GM12873 (cell line): ENCODE measurements around the gene EXOC8.

Experiments
- TF ChIP-seq, protein P1 (sequence below): IDR thresholded peaks from 2 replicates; pipeline ENCODE4 v1.5.1; 2012; ENCODE audit warnings: low read depth, mild to moderate bottlenecking, moderate library complexity, low read length, control low read depth; ENCODE audit not compliant: insufficient read depth; ENCODE audit errors: missing control alignments

EXOC8 gene

DNA sequence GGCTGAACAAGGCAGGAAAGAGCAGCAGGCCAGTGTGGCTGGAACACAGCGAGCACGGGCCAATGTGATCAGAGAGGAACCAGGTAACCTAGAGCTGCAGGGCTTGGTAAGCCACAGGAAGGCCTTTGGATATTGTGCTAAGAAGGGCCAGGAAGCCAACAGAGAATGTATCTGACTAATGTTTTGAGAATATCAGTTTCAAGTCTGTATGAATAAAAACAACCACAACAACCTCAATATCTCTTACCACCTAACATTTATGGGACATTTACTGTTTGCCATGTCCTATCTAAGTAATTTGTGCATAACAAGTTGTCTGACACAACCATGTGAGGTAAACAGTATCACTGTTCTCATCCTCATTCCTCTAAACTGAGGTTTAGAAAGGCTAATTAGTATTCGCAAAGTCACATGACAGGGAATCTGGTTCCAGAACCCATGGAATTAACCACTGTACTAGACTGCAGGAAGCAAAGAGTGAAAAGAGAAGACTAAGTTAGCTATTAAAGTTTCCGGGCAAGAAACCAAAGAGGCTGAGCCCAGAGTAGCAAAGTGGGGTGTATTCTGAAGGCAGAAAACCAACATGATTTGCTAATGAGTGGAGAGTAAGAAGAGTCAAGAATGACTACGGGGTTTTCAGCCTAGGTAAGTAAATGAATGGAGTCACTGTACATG lies 39.4 kb upstream of the EXOC8 start:
- TF ChIP-seq, protein P1, sequence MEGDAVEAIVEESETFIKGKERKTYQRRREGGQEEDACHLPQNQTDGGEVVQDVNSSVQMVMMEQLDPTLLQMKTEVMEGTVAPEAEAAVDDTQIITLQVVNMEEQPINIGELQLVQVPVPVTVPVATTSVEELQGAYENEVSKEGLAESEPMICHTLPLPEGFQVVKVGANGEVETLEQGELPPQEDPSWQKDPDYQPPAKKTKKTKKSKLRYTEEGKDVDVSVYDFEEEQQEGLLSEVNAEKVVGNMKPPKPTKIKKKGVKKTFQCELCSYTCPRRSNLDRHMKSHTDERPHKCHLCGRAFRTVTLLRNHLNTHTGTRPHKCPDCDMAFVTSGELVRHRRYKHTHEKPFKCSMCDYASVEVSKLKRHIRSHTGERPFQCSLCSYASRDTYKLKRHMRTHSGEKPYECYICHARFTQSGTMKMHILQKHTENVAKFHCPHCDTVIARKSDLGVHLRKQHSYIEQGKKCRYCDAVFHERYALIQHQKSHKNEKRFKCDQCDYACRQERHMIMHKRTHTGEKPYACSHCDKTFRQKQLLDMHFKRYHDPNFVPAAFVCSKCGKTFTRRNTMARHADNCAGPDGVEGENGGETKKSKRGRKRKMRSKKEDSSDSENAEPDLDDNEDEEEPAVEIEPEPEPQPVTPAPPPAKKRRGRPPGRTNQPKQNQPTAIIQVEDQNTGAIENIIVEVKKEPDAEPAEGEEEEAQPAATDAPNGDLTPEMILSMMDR = no peak

DNA sequence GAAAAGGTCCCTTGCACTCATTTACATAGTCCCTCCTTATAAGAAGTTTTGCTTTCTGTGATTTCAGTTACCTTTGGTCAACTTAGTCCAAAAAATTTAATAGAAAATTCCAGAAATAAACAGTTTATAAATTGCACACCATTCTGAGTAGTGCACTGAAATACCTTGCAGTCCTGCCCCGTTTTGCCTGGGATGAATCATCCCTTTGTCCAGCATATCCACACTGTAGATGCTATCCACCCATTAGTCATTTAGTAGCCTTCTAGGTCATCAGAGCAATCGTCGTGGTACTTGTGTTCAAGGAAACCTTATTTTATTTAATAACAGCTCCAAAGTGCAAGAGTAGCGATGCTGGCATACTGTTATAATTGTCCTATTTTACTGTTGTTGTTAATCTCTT lies 38.4 kb upstream of the EXOC8 start:
- TF ChIP-seq, protein P1 = no peak

DNA sequence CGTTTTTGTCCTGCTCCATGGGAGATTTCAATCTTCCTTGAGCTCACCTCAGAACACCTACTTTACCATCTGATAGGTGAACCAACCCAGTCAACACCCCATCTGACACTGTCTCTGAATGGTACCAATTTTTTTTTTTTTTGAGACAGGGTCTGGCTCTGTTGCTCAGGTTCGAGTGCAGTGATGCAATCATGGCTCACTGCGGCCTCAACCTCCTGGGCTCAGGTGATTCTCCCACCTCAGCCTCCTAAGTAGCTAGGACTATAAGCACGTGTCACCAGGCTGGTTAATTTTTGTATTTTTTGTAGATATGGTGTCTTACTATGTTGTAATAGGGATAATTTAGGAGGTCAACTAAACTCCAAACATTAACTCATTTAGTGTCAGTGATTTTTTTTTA lies 36.7 kb upstream of the EXOC8 start:
- TF ChIP-seq, protein P1 = no peak

DNA sequence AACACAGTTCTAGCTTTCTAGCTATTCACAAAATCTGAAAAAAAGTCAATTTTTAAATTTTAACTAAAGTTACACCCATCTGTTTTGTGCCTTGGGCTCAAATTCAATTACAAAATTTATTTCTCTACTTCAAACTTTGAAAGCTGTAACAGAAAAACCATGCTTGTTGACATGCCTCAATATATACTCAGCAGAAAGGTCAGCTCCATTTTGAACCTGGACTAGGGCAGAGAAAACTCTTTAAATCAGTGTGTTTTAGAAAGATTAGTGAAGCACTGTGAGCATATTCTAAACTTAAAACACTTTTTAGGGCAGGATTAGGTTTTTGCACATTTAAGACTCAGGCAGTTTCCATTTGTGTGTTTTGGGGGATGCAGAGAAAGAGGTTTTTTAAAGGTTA lies 34.8 kb upstream of the EXOC8 start:
- TF ChIP-seq, protein P1 = no peak

DNA sequence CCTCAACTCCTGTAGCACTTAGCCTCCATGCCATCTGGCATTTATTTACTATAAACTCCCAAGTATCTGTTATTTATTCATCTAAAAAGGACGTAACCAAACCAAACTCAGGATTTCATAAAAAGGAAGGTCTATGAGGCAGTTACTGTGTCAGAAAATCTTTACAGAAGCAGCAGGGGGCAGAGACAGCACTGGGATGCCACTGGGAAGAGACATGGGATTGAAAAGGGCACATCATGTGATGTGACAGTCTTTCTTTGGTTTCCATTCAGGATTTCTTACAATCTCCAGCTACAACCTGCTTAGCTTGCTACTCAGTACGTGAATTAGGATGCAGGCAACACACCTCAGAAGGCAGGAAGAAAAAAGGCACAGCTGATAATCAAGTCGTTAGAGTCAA lies 31.6 kb upstream of the EXOC8 start:
- TF ChIP-seq, protein P1 = no peak

DNA sequence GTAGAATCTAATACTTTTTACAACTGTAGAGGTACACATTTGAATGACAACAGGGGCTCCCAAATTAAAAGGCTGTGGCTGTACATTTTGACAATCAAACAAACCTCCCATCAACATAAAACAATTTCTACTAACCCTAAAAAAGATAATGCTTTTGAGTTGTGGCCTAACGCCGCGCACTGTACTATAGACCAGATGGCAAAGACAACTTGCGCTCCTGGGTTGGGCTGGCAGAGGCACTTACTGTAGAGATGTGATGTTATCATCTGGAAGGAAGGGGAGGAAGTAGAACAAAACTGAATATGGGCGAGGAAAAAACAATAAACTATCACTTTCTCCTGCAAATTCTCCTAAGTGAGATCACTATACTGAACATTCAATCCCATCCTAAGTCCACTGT lies 26.5 kb upstream of the EXOC8 start:
- TF ChIP-seq, protein P1 = no peak

DNA sequence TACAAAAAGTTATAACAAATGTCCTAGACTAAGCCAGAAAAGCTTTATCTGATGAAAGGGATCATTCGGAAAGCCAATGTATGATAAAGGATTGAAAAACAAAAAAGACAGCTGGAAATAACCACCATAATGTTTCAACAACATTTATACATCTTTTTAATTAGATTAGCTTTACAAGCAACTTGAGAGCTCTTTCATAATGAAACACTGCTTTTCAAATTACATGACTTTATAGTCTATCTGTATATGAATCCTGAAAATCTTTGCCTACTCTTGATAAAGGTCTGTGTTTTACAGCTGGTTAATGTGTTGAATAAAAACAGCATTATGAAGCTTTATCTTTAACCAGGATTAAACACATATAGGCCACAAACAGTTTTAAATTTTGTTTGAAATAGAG lies 26.0 kb upstream of the EXOC8 start:
- TF ChIP-seq, protein P1 = no peak
